ENCODE data around the gene PBX3.

DNA sequence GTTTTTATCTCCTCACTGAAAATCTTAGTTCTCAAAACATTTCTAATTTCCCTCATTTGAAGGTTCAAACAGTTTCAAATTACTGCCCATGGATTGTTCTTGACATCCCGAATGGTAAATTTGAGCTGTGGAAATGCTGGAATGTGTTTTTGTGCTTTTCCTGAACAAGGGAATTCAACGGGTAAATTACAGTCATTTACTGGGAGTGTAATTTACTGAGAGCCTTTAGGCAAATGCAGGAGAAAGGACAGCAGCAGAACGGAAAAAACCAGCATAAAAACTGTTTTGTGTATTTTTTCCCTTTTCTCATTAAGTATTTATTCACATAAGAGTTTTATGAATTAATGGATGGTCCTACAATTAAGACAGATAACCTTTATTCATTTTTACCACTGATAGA lies 139.2 kb downstream of the PBX3 start:
- TF ChIP-seq, protein P1, sequence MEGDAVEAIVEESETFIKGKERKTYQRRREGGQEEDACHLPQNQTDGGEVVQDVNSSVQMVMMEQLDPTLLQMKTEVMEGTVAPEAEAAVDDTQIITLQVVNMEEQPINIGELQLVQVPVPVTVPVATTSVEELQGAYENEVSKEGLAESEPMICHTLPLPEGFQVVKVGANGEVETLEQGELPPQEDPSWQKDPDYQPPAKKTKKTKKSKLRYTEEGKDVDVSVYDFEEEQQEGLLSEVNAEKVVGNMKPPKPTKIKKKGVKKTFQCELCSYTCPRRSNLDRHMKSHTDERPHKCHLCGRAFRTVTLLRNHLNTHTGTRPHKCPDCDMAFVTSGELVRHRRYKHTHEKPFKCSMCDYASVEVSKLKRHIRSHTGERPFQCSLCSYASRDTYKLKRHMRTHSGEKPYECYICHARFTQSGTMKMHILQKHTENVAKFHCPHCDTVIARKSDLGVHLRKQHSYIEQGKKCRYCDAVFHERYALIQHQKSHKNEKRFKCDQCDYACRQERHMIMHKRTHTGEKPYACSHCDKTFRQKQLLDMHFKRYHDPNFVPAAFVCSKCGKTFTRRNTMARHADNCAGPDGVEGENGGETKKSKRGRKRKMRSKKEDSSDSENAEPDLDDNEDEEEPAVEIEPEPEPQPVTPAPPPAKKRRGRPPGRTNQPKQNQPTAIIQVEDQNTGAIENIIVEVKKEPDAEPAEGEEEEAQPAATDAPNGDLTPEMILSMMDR (IDR thresholded peaks at IDR 0.05; ENCODE audit: insufficient read depth, low read length, poor library complexity, severe bottlenecking) = no peak
- no peak for TF ChIP-seq EZH2phosphoT487 (conservative IDR thresholded peaks at IDR 0.05; ENCODE audit: low read length)
